Fibroblast of lung (primary cell): ENCODE data around the gene IDNK. TPM values are rescaled to one million over a fixed set of nuclear protein-coding genes. Genes with fewer than 3 reads are reported as not detected.

ENCODE experiments used
- DNase-seq, 2 donors: peaks; one replicate each; pipeline versions ENCODE4 v3.0.0 to v3.0.0-alpha.2; 2010; ENCODE audit warnings: low read depth in 2 of 2
- H2AFZ ChIP-seq: 2 replicates; pipeline ENCODE4 v1.5.1; 2012; ENCODE audit warnings: low read length, control low read depth, inconsistent platforms
- H3K27ac ChIP-seq: 2 replicates; pipeline ENCODE4 v1.5.1; 2011; ENCODE audit warnings: low read length, control low read depth; ENCODE audit not compliant: insufficient read depth
- H3K27me3 ChIP-seq: 2 replicates; pipeline ENCODE4 v1.5.1; 2011; ENCODE audit warnings: mild to moderate bottlenecking, low read length; ENCODE audit not compliant: control insufficient read depth, insufficient read depth
- H3K36me3 ChIP-seq: 2 replicates; pipeline ENCODE4 v1.5.1; 2011; ENCODE audit warnings: low read length; ENCODE audit not compliant: control insufficient read depth, insufficient read depth
- H3K4me1 ChIP-seq: 2 replicates; pipeline ENCODE4 v1.5.1; 2011; ENCODE audit warnings: low read length; ENCODE audit not compliant: control insufficient read depth, insufficient read depth; ENCODE audit errors: extremely low read depth
- H3K4me2 ChIP-seq: 2 replicates; pipeline ENCODE4 v1.5.1; 2011; ENCODE audit warnings: low read length, control low read depth; ENCODE audit not compliant: insufficient read depth; ENCODE audit errors: extremely low read depth
- H3K4me3 ChIP-seq, 4 experiments: fragments of 200-600 bp in 1 of 4; sonication (generic) in 1 of 4; replicated peaks in 1 of 4; 2 replicates each; pipeline ENCODE4 v1.5.1; 2011 to 2016; ENCODE audit warnings: low read length in 4 of 4, low read depth in 3 of 4, mild to moderate bottlenecking in 3 of 4, control low read depth in 2 of 4, inconsistent platforms in 1 of 4, mixed read lengths in 1 of 4; ENCODE audit not compliant: insufficient read depth in 1 of 4; ENCODE audit errors: control extremely low read depth in 1 of 4
- H3K79me2 ChIP-seq: 2 replicates; pipeline ENCODE4 v1.5.1; 2012; ENCODE audit warnings: mild to moderate bottlenecking, low read length, inconsistent platforms; ENCODE audit not compliant: control insufficient read depth, insufficient read depth
- H3K9ac ChIP-seq: 2 replicates; pipeline ENCODE4 v1.5.1; 2011; ENCODE audit warnings: mild to moderate bottlenecking, low read length, control low read depth; ENCODE audit not compliant: insufficient read depth
- H3K9me3 ChIP-seq: 2 replicates; pipeline ENCODE4 v1.5.1; 2012; ENCODE audit warnings: low read depth, low read length; ENCODE audit not compliant: control insufficient read depth, insufficient read depth
- H4K20me1 ChIP-seq: 2 replicates; pipeline ENCODE4 v1.5.1; 2011; ENCODE audit warnings: low read length; ENCODE audit not compliant: control insufficient read depth, insufficient read depth; ENCODE audit errors: extremely low read depth
- EZH2 ChIP-seq: IDR thresholded peaks from 2 replicates; pipeline ENCODE4 v1.5.1; 2012; ENCODE audit warnings: low read length, control low read depth, mild to moderate bottlenecking; ENCODE audit errors: missing control alignments
- polyA plus RNA-seq, 2 donors: library from polyadenylated mRNA; depleted of rRNA in 1 of 2; stranded (reverse) in 1 of 2; unstranded in 1 of 2; fragments of >200 nt; gene quantifications; 2 replicates each; pipeline ENCODE4 v1.2.1, GENCODE V29; 2011 to 2012; ENCODE audit warnings: missing spikeins in 1 of 2
- total RNA-seq: library from RNA; depleted of rRNA; stranded (reverse); fragments of >200 nt; gene quantifications from 2 replicates; pipeline ENCODE4 v1.2.1, GENCODE V29; 2014
- TF ChIP-seq, protein P1 (sequence below), 2 donors: IDR thresholded peaks in 1 of 2; conservative IDR thresholded peaks in 1 of 2; 1 replicate in 1 of 2; 2 replicates in 1 of 2; pipeline ENCODE4 v1.5.1; 2011 to 2012; ENCODE audit warnings: low read length in 2 of 2, control low read depth in 1 of 2, inconsistent platforms in 1 of 2, low read depth in 1 of 2, mild to moderate bottlenecking in 1 of 2

The IDNK gene
- total and polyA plus RNA-seq, 2 donors (not counting 1 experiment from before 2014, with no cell fraction given), result 4.5 to 7.8 TPM

DNA sequence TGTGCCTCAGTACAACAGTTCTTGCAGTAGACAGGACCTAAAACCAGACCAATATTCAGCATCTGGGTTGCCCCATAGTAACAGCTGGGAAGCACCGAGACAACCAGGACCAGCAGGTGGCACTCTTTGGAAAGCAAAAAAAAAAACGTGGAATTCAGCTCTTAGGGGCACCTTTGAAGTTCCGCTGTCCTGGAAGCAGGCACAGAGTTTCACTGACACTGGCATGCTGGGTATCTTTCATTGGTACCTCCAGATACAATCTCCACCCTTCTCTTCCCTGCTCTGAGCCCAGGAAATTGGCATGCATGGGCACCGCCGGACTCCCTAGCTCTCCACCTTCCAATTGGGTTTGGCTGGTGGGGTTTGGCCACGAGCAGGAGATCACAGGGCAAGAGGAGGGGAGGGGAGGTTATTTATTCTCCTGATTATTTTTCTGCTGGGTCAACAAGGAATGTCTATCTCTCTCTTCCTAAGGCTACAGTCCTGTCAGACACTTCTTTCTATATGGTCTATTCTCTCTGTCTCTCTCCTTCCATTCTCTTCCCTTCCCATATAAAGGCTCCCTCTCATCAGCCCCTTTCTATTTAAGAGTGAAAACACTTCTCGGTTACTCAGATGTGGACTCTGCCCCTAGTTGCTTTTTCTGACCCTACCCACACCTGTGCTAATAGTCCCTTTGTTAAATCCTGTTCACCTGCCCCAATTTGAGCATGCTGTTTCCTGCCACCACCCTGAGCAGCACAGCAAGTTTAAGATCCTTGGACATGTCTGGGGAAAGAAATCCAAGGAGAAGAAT, 1.9 kb upstream of the IDNK start:
- H3K27ac ChIP-seq, result no peak overlapping the region
- H3K9me3 ChIP-seq, result no peaks in the 10 kb centered on the region
- H3K4me2 ChIP-seq, result peak overlapping the region; percentile 63
- peak; percentile 39 to 63 for DNase-seq
- peaks cover 3% of the 10 kb centered on the region for H3K4me1 ChIP-seq
- TF ChIP-seq EZH2, result no peak
- TF ChIP-seq, protein P1, sequence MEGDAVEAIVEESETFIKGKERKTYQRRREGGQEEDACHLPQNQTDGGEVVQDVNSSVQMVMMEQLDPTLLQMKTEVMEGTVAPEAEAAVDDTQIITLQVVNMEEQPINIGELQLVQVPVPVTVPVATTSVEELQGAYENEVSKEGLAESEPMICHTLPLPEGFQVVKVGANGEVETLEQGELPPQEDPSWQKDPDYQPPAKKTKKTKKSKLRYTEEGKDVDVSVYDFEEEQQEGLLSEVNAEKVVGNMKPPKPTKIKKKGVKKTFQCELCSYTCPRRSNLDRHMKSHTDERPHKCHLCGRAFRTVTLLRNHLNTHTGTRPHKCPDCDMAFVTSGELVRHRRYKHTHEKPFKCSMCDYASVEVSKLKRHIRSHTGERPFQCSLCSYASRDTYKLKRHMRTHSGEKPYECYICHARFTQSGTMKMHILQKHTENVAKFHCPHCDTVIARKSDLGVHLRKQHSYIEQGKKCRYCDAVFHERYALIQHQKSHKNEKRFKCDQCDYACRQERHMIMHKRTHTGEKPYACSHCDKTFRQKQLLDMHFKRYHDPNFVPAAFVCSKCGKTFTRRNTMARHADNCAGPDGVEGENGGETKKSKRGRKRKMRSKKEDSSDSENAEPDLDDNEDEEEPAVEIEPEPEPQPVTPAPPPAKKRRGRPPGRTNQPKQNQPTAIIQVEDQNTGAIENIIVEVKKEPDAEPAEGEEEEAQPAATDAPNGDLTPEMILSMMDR (conservative IDR thresholded peaks at IDR 0.05 in 1 of 2, IDR thresholded peaks at IDR 0.05 in 1 of 2; ENCODE audit: low read depth in 1 of 2, low read length in 2 of 2), result peak; percentile 71 to 80
- no peaks in the 10 kb centered on the region for H3K79me2 ChIP-seq
- no peaks in the 10 kb centered on the region for H3K36me3 ChIP-seq
- H4K20me1 ChIP-seq, result no peaks in the 10 kb centered on the region
- no peak overlapping the region for H3K4me3 ChIP-seq
- no peak overlapping the region for H2AFZ ChIP-seq
- no peak overlapping the region for H3K9ac ChIP-seq
- H3K27me3 ChIP-seq, result no peaks in the 10 kb centered on the region

DNA sequence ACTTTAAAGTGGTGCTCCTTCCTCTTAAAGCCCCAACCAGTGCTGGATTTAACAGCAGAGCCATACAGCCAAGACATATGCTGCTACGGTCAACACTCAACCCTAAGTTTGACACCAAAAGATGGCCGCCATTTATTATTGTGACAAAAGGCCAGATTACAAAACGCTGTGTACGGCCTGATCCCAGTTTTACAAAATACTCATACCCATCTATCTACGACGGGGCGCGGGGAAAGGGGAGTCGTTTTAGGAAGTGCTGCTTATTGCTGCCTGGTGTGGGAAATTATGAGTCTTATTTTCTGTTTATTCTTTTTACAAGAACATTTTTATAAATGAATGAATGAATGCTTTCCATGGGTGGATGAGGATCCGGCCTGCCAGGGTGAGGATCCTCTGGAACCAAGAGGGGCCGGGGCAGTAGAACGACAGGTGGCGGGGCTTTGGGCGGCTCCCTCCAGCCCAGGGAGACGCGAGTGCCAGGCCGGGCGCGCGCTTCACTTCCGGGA, 457 bp upstream of the IDNK start:
- TF ChIP-seq EZH2, result no peak
- TF ChIP-seq, protein P1 (conservative IDR thresholded peaks at IDR 0.05 in 1 of 2, IDR thresholded peaks at IDR 0.05 in 1 of 2; ENCODE audit: low read depth in 1 of 2, low read length in 2 of 2), result no peak
- DNase-seq, result no peak

DNA sequence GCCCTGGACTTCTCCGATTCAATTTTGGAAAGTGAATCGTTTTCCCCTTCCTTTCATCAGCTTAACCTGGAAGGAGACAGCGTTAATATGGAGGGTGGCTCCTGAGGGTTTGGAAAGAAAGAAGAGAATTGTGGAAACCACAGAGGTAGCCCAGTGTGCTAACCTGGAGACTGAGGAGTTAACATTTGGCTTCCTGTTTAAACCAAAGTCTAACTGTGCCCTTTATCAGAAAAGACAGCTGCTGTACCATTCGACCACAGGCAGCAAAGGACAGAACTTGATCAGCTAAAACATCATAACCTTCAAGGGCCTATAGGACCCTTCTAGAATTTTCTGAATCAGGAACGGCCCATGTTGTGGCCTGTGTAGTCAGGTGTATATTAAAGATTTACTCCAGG, 735 bp downstream of the IDNK start:
- no peak for TF ChIP-seq EZH2
- Histone ChIP-seq H3K9me3 (no peaks in the 10 kb centered on the region), H3K27ac (peak overlapping the region; percentile 64), H3K79me2 (no peaks in the 10 kb centered on the region), H3K9ac (peak overlapping the region; percentile 85), H3K36me3 (no peaks in the 10 kb centered on the region), H3K4me1 (peaks cover 3% of the 10 kb centered on the region), H3K27me3 (no peaks in the 10 kb centered on the region), H3K4me2 (peak overlapping the region; percentile 93), H4K20me1 (no peaks in the 10 kb centered on the region), H3K4me3 (peak overlapping the region; percentile 59 to 79 (median 71)), H2AFZ (peak overlapping the region; percentile 77)
- DNase-seq, result no peak

More for the DNA sequence above, 457 bp upstream of the IDNK start:
- Histone ChIP-seq H3K27me3 (no peaks in the 10 kb centered on the region), H3K9ac (peak overlapping the region; percentile 85), H3K4me3 (peak overlapping the region; percentile 58 to 73 (median 64)), H3K9me3 (no peaks in the 10 kb centered on the region), H3K79me2 (no peaks in the 10 kb centered on the region), H3K27ac (peak overlapping the region; percentile 64), H2AFZ (peak overlapping the region; percentile 77), H3K4me2 (peak overlapping the region; percentile 55), H3K4me1 (peaks cover 3% of the 10 kb centered on the region), H3K36me3 (no peaks in the 10 kb centered on the region), H4K20me1 (no peaks in the 10 kb centered on the region)
